GM21619 (cell line): ENCODE results near the gene FAM50B.

Experiments used
- ATAC-seq: cut with Tn5 transposase; IDR thresholded peaks from one replicate; pipeline ENCODE4 v1.9.1; 2021; ENCODE audit not compliant: unreplicated experiment

FAM50B gene

GRCh38 chr6:3892603-3893002 lies 43.4 kb downstream of the FAM50B start:
- no peak for ATAC-seq

GRCh38 chr6:3893487-3893886 lies 44.3 kb downstream of the FAM50B start:
- no peak for ATAC-seq

GRCh38 chr6:3893917-3894316 lies 44.7 kb downstream of the FAM50B start:
- ATAC-seq, result no peak

- ATAC-seq, result no peak
Measured at GRCh38 chr6:3894590-3895311, 45.6 kb downstream of the FAM50B start.

- no peak for ATAC-seq
Measured at GRCh38 chr6:3895312-3895653, 46.1 kb downstream of the FAM50B start.

- ATAC-seq, result no peak
Measured at GRCh38 chr6:3895805-3896204, 46.6 kb downstream of the FAM50B start.

- no peak for ATAC-seq
Measured at GRCh38 chr6:3898265-3898994, 49.3 kb downstream of the FAM50B start.

GRCh38 chr6:3899061-3899460 lies 49.9 kb downstream of the FAM50B start:
- ATAC-seq, result no peak

GRCh38 chr6:3899970-3900439 lies 50.8 kb downstream of the FAM50B start:
- no peak for ATAC-seq
